Ishikawa (cell line): Measurements from ENCODE around the gene TMEM238.

ENCODE experiments used
- CREB1 ChIP-seq: IDR thresholded peaks from 2 replicates; pipeline ENCODE4 v1.6.1; 2012; ENCODE audit warnings: low read depth
- EP300 ChIP-seq: IDR thresholded peaks from 2 replicates; pipeline ENCODE4 v1.6.1; 2012; ENCODE audit warnings: borderline replicate concordance
- FOXM1 ChIP-seq: IDR thresholded peaks from 2 replicates; pipeline ENCODE4 v1.6.1; 2012; ENCODE audit warnings: low read depth, borderline replicate concordance
- RAD21 ChIP-seq: IDR thresholded peaks from 2 replicates; pipeline ENCODE4 v1.6.1; 2012; ENCODE audit warnings: low read depth
- REST ChIP-seq: IDR thresholded peaks from 2 replicates; pipeline ENCODE4 v1.6.1; 2012; ENCODE audit warnings: low read depth, mild to moderate bottlenecking
- TAF1 ChIP-seq: IDR thresholded peaks from 2 replicates; pipeline ENCODE4 v1.6.1; 2012; ENCODE audit warnings: low read depth, mild to moderate bottlenecking
- TCF12 ChIP-seq: IDR thresholded peaks from 2 replicates; pipeline ENCODE4 v1.6.1; 2012; ENCODE audit warnings: low read depth
- YY1 ChIP-seq: IDR thresholded peaks from 2 replicates; pipeline ENCODE4 v1.6.1; 2012; ENCODE audit warnings: low read depth
- ZBTB7A ChIP-seq: IDR thresholded peaks from 2 replicates; pipeline ENCODE4 v1.6.1; 2012; ENCODE audit warnings: low read depth
- TF ChIP-seq, protein P1 (sequence below): IDR thresholded peaks from 2 replicates; pipeline ENCODE4 v1.6.1; 2012

DNA sequence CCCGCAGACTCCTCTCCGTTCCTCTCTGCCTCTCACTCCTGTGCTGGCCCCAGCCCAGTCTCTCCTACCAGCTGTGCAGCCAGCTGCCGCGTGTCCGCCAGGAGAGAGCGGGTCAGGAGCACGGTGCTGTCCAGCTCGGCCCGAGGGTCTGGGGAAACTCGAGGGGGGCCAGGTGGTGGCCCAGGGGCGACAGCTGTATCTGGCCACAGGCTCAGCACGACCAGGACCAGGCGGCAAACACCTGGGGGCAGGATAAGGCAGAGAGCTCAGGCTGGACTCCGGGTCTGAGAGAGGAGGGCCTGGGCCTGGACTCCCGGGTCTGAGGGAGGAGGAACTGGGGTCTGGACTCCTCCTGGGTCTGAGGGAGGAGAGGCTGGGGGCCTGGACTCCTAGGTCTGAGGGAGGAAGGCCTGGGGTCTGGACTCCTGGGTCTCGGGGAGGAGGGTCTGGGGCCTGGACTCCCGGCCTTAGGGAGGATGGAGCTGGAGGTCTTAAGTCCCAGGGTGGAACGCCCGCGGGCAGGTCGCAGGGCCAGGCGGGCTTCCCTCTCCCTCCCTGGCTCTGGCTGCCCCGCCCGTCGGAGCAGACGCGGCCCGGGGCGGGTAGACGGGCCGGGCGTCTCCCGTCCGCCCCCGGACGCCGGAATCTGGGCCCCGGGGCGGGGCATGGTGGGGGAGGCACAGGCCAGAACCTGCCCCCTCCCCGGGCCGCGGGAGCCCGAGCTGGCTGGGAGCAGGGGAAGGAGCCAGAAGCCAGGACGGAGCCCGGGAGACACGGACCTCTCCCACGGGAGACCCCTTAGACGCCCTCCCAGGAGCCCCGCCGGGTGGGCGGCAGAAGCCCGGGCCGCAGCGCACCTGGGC, 15.2 kb downstream of the TMEM238 start:
- TF ChIP-seq, protein P1, sequence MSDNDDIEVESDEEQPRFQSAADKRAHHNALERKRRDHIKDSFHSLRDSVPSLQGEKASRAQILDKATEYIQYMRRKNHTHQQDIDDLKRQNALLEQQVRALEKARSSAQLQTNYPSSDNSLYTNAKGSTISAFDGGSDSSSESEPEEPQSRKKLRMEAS, result no peak
- TF ChIP-seq RAD21 (no peak), REST (no peak), TCF12 (no peak), EP300 (no peak), FOXM1 (no peak), CREB1 (no peak), YY1 (no peak), TAF1 (no peak), ZBTB7A (no peak)
